Measurements from ENCODE around the gene CSPG4.

The CSPG4 gene

GRCh38 chr15:75647370-75648155, 65.1 kb downstream of the CSPG4 start, which contains the start of gene SNX33:
Gene SNX33, plus strand, starts transcription at chr15:75647912. Its CDS starts 1,191 bp downstream, at chr15:75649103.
- Histone ChIP-seq H3K4me1 (ENCODE audit: low read depth, poor library complexity, severe bottlenecking) (no peaks in the 10 kb centered on the region), H3K4me2 (peak within 1 kb of the TSS; percentile 89), H3K27me3 (ENCODE audit: insufficient read depth, low read depth) (no peaks in the 10 kb centered on the region; the same call in 1 of the 2 replicates), H3K79me2 (ENCODE audit: insufficient read depth, low read depth) (no peaks in the 10 kb centered on the region), H4K20me1 (ENCODE audit: insufficient read depth) (no peaks in the 10 kb centered on the region), H3K4me3 (IDR thresholded peaks at IDR 0.05; ENCODE audit: insufficient read depth, low read depth, low read length) (no peak within 1 kb of the TSS), H3K27ac (no peak within 1 kb of the TSS), H3K36me3 (ENCODE audit: insufficient read depth) (no peaks in the 10 kb centered on the region), H2AFZ (ENCODE audit: low read depth) (peak within 1 kb of the TSS; percentile 95), H3K9ac (peak within 1 kb of the TSS; percentile 53; the same call in 1 of the 2 replicates)
- TF ChIP-seq, protein P1, sequence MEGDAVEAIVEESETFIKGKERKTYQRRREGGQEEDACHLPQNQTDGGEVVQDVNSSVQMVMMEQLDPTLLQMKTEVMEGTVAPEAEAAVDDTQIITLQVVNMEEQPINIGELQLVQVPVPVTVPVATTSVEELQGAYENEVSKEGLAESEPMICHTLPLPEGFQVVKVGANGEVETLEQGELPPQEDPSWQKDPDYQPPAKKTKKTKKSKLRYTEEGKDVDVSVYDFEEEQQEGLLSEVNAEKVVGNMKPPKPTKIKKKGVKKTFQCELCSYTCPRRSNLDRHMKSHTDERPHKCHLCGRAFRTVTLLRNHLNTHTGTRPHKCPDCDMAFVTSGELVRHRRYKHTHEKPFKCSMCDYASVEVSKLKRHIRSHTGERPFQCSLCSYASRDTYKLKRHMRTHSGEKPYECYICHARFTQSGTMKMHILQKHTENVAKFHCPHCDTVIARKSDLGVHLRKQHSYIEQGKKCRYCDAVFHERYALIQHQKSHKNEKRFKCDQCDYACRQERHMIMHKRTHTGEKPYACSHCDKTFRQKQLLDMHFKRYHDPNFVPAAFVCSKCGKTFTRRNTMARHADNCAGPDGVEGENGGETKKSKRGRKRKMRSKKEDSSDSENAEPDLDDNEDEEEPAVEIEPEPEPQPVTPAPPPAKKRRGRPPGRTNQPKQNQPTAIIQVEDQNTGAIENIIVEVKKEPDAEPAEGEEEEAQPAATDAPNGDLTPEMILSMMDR (conservative IDR thresholded peaks at IDR 0.05; ENCODE audit: low read depth, low read length): peak; percentile 38; the same call in 1 of the 2 replicates

DNA sequence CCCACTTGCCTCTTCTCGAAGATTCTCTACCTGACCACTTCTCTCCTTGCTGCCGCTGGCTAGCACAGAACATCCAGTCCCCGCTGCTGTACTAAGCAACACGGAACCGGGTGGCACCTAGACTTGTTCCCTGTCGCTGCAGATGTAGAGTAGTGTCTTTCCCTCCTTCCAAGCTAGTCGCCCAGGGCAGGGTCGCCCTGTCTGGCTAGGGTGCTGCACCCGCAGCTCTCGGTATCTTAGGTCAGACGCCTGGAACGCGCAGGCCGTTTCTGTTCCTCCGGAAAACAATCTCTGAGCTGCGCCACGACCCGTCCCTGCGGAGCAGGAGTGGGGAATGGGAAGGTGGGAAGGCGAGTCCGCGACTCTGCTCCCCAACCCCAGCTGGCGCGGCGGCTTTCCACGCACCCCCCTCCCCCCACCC, 65.7 kb downstream of the CSPG4 start:
- Histone ChIP-seq H3K79me2 (ENCODE audit: insufficient read depth, low read depth) (no peaks in the 10 kb centered on the region), H3K4me3 (IDR thresholded peaks at IDR 0.05; ENCODE audit: insufficient read depth, low read depth, low read length) (no peak overlapping the region), H4K20me1 (ENCODE audit: insufficient read depth) (no peaks in the 10 kb centered on the region), H3K27ac (no peak overlapping the region), H3K4me2 (peak overlapping the region; percentile 89), H3K36me3 (ENCODE audit: insufficient read depth) (no peaks in the 10 kb centered on the region), H2AFZ (ENCODE audit: low read depth) (peak overlapping the region; percentile 95), H3K27me3 (ENCODE audit: insufficient read depth, low read depth) (no peaks in the 10 kb centered on the region; the same call in 1 of the 2 replicates), H3K9ac (peak overlapping the region; percentile 53; the same call in 1 of the 2 replicates), H3K4me1 (ENCODE audit: low read depth, poor library complexity, severe bottlenecking) (no peaks in the 10 kb centered on the region)
- TF ChIP-seq, protein P1 (conservative IDR thresholded peaks at IDR 0.05; ENCODE audit: low read depth, low read length): no peak

DNA sequence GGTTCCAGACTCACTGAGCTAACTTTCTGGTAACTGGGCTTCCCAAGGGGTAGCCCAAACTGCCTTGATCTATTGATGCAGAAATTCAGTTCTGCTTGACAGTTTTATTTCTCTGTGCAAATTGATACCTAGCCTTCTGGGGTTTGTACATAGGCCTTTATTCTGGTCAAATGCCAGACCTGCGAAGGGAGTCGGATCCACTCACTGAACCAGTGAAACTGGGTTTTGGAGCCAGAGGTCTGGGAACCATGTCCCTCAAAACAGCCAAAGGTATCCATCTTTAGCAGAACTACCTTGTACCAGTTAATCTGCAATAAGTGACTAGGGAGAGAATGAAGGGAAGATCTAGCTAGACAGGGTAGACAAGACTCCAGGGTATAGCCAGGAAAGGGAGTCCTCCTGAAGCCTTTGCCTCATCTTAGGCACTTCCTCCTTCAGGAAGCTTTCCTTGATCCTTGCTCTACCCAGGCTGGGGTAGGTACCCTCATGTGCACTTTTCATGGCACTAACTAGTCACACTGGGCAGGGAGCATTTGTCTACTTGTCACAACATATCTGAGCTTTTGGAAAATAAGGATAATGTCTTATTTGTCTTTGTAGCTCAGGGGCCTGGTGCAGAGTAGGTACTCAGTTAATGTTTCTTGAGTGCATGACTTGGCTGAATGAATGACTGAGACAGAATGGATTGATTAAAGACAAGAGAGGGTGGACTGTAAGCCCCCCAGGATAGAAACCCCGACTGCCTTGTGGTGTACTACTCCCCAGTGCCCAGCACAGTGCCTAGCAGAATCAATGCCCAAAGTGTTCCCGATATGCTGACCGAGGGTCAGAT, 66.3 kb downstream of the CSPG4 start:
- no peak overlapping the region for H3K4me3 ChIP-seq (IDR thresholded peaks at IDR 0.05; ENCODE audit: insufficient read depth, low read depth, low read length)
- H2AFZ ChIP-seq (ENCODE audit: low read depth): no peak overlapping the region
- H3K27me3 ChIP-seq (ENCODE audit: insufficient read depth, low read depth): no peaks in the 10 kb centered on the region; the same call in 1 of the 2 replicates
- TF ChIP-seq, protein P1 (conservative IDR thresholded peaks at IDR 0.05; ENCODE audit: low read depth, low read length): no peak
- peaks cover 5% of the 10 kb centered on the region for H3K4me1 ChIP-seq (ENCODE audit: low read depth, poor library complexity, severe bottlenecking)
- H3K4me2 ChIP-seq: no peak overlapping the region; the same call in 1 of the 2 replicates
- H3K79me2 ChIP-seq (ENCODE audit: insufficient read depth, low read depth): no peaks in the 10 kb centered on the region
- no peak overlapping the region for H3K9ac ChIP-seq
- no peak overlapping the region for H3K27ac ChIP-seq
- H3K36me3 ChIP-seq (ENCODE audit: insufficient read depth): no peaks in the 10 kb centered on the region
- H4K20me1 ChIP-seq (ENCODE audit: insufficient read depth): no peaks in the 10 kb centered on the region

DNA sequence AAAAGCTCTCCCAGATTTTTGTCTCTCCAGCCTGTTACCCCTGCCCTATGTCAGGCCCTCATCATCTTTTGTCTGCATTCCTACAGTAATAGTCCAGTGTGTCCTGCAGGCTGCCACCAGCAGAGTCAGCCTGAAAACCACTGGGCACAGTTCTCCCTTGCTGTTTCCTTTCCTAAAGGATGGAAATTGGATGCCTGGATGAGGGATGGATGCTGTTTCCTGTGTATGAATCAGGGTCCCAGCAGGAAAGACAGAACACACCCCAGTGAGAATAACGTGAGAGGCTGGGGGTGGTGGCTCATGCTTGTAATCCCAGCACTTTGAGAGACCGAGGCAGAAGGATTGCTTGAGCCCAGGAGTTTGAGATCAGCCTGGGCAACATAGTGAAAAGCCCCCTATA, 68.3 kb downstream of the CSPG4 start:
- H2AFZ ChIP-seq (ENCODE audit: low read depth): no peak overlapping the region
- no peaks in the 10 kb centered on the region for H4K20me1 ChIP-seq (ENCODE audit: insufficient read depth)
- no peak overlapping the region for H3K4me2 ChIP-seq
- H3K36me3 ChIP-seq (ENCODE audit: insufficient read depth): no peaks in the 10 kb centered on the region
- H3K4me3 ChIP-seq (IDR thresholded peaks at IDR 0.05; ENCODE audit: insufficient read depth, low read depth, low read length): no peak overlapping the region
- no peak overlapping the region for H3K9ac ChIP-seq
- peaks cover 5% of the 10 kb centered on the region for H3K79me2 ChIP-seq (ENCODE audit: insufficient read depth, low read depth)
- no peaks in the 10 kb centered on the region; the same call in 1 of the 2 replicates for H3K27me3 ChIP-seq (ENCODE audit: insufficient read depth, low read depth)
- TF ChIP-seq, protein P1 (conservative IDR thresholded peaks at IDR 0.05; ENCODE audit: low read depth, low read length): no peak
- peaks cover 10% of the 10 kb centered on the region for H3K4me1 ChIP-seq (ENCODE audit: low read depth, poor library complexity, severe bottlenecking)
- H3K27ac ChIP-seq: no peak overlapping the region

All from KMS-11 (cell line).